ENCODE data around the gene MED7. TPM values are rescaled to one million over a fixed set of nuclear protein-coding genes. Genes with fewer than 3 reads are reported as not detected.

MED7 gene
- total and polyA plus RNA-seq, 10 of the 15 experiments (the other 5 are each of a cell fraction or from before 2014, with no cell fraction given), result 9.3 to 47.7 (median 22.7) TPM

GRCh38 chr5:157189223-157189622, 46.6 kb upstream of the MED7 start:
- Histone ChIP-seq H4K20me1 (ENCODE audit: control insufficient read depth, insufficient read depth) (no peaks in the 10 kb centered on the region), H3K27ac (ENCODE audit: control insufficient read depth, insufficient read depth) (no peak overlapping the region), H3K4me2 (ENCODE audit: control insufficient read depth, insufficient read depth) (no peak overlapping the region), H3K27me3 (replicated peaks in 1 of 2; ENCODE audit: control insufficient read depth in 2 of 2, insufficient read depth in 2 of 2, low read length in 1 of 2) (no peaks in the 10 kb centered on the region), H3K36me3 (ENCODE audit: control insufficient read depth in 2 of 2, insufficient read depth in 2 of 2, low read length in 1 of 2) (no peaks in the 10 kb centered on the region), H2AFZ (ENCODE audit: control insufficient read depth, low read depth, low read length) (no peak overlapping the region), H3K9ac (ENCODE audit: control insufficient read depth, insufficient read depth, low read length) (no peak overlapping the region), H3K4me3 (no peak overlapping the region), H3K9me3 (replicated peaks; ENCODE audit: control insufficient read depth, insufficient read depth, low read length) (no peaks in the 10 kb centered on the region), H3K4me1 (ENCODE audit: control insufficient read depth, insufficient read depth, low read length) (0 out of 2 replicates have a peak, but pooled peaks cover 6% of the 10 kb centered on the region), H3K79me2 (ENCODE audit: control insufficient read depth, insufficient read depth, low read length) (no peaks in the 10 kb centered on the region)
- intact Hi-C loops (cut with micrococcal nuclease; ENCODE audit: unreplicated experiment) (no loop called here), in situ Hi-C loops (cut with MboI) (no loop called here)
- BruUV-seq (replicated peaks), result no TSS peak
- DNase-seq (ENCODE audit: low read depth, low spot score) (no peak), ATAC-seq (peak; percentile 98), FAIRE-seq (peak; percentile 59)
- SMC1A ChIA-PET (ENCODE audit: uncharacterized antibody, unreplicated experiment), result interaction anchor here (0.7 to 6.1 kb wide), 15 partner anchors 8 to 64 kb away, joined by 3 to 43 read pairs (median 6); partner anchors contain the start of genes GARIN3 and ITK
- TF ChIP-seq NR2F1 (conservative IDR thresholded peaks at IDR 0.05), result no peak
- TF ChIP-seq CHD4 (IDR thresholded peaks at IDR 0.05), result no peak
- TF ChIP-seq EED (IDR thresholded peaks at IDR 0.05; ENCODE audit: low read depth), result no peak
- TF ChIP-seq, protein P1, sequence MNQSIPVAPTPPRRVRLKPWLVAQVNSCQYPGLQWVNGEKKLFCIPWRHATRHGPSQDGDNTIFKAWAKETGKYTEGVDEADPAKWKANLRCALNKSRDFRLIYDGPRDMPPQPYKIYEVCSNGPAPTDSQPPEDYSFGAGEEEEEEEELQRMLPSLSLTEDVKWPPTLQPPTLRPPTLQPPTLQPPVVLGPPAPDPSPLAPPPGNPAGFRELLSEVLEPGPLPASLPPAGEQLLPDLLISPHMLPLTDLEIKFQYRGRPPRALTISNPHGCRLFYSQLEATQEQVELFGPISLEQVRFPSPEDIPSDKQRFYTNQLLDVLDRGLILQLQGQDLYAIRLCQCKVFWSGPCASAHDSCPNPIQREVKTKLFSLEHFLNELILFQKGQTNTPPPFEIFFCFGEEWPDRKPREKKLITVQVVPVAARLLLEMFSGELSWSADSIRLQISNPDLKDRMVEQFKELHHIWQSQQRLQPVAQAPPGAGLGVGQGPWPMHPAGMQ (IDR thresholded peaks at IDR 0.05; ENCODE audit: borderline replicate concordance), result no peak
- no peak for TF ChIP-seq RELA (IDR thresholded peaks at IDR 0.05; ENCODE audit: borderline replicate concordance, partially characterized antibody)
- no peak for TF ChIP-seq BMI1 (IDR thresholded peaks at IDR 0.05; ENCODE audit: borderline replicate concordance)
- no peak for TF ChIP-seq SIN3A (IDR thresholded peaks at IDR 0.05; ENCODE audit: low read depth, low read length)
- TF ChIP-seq CREB1 (IDR thresholded peaks at IDR 0.05; ENCODE audit: low read depth), result no peak
- TF ChIP-seq RCOR1 (conservative IDR thresholded peaks at IDR 0.05; ENCODE audit: low read depth, low read length), result no peak
- TF ChIP-seq ZNF592 (IDR thresholded peaks at IDR 0.05), result no peak
- no peak for TF ChIP-seq GABPA (IDR thresholded peaks at IDR 0.05; ENCODE audit: low read depth)
- TF ChIP-seq FOXM1 (IDR thresholded peaks at IDR 0.05; ENCODE audit: low read depth, low read length), result no peak
- no peak for TF ChIP-seq EP300 (IDR thresholded peaks at IDR 0.05; ENCODE audit: borderline replicate concordance in 1 of 2, control insufficient read depth in 1 of 2, low read depth in 2 of 2, low read length in 2 of 2)
- POLR2A ChIA-PET, result interaction anchor here (0.6 to 0.9 kb wide), 3 partner anchors 17 to 25 kb away, joined by 3 to 6 read pairs (median 4); no protein-coding TSS in a partner anchor
- 35% methylated on average over 7 of the region's 7 CpGs for WGBS (ENCODE audit: insufficient coverage, insufficient replicate concordance, low lambda C conversion rate, missing lambda C conversion rate)
- RAD21 ChIA-PET (ENCODE audit: unreplicated experiment), result interaction anchor here (0.7 to 1.7 kb wide), 7 partner anchors 14 to 65 kb away, joined by 3 to 7 read pairs (median 5); partner anchors contain the start of gene MED7
- CTCF ChIA-PET, result interaction anchor here (0.8 to 1.6 kb wide), 3 partner anchors 16 to 46 kb away, joined by 3 to 4 read pairs (median 3); partner anchors contain the start of gene MED7

Measured in GM12878 (cell line).